K562 (cell line): ENCODE results near the gene SIRPB1.
"Not testable (repeated sequence)": the region's sequence is repeated elsewhere in the genome, so short reads cannot be mapped to it uniquely, and the experiment has no call there.

Source experiments
- CBX2 ChIP-seq: fragments of 200-600 bp; sonication (generic); IDR thresholded peaks from one replicate; pipeline ENCODE4 v1.6.1; 2012; ENCODE audit warnings: mild to moderate bottlenecking, low read length, inconsistent platforms; ENCODE audit not compliant: insufficient read depth, poor library complexity, severe bottlenecking
- CEBPB ChIP-seq: fragments of 450-650 bp; IDR thresholded peaks from 2 replicates; pipeline ENCODE4 v1.6.1; 2016; ENCODE audit warnings: missing genetic modification characterization, missing compliant biosample characterization
- EGR1 ChIP-seq: fragments of 450-650 bp; conservative IDR thresholded peaks from 2 replicates; pipeline ENCODE4 v1.6.1; 2017; ENCODE audit warnings: mild to moderate bottlenecking
- HDAC2 ChIP-seq: fragments of 450-650 bp; IDR thresholded peaks from 2 replicates; pipeline ENCODE4 v1.6.1; 2016; ENCODE audit warnings: mild to moderate bottlenecking
- SRSF9 ChIP-seq: fragments of 200-400 bp; formaldehyde crosslinking; IDR thresholded peaks from 2 replicates; pipeline ENCODE4 v1.6.1; 2017; ENCODE audit warnings: low read depth, low read length, borderline replicate concordance
- ZC3H4 ChIP-seq: sonication (generic); formaldehyde crosslinking; IDR thresholded peaks from 2 replicates; pipeline ENCODE4 v1.9.0; 2021; ENCODE audit warnings: missing genetic modification reagents, borderline replicate concordance
- TF ChIP-seq, protein P1 (sequence below), 3 experiments: IDR thresholded peaks in 2 of 3; conservative IDR thresholded peaks in 1 of 3; 2 replicates each; pipeline ENCODE4 v1.5.1; 2011 to 2012; ENCODE audit warnings: low read length in 3 of 3, mild to moderate bottlenecking in 3 of 3, control low read depth in 2 of 3, improper control_type of control experiment in 1 of 3, inconsistent platforms in 1 of 3, low read depth in 1 of 3, mixed read lengths in 1 of 3, moderate library complexity in 1 of 3; ENCODE audit not compliant: insufficient read depth in 2 of 3
- TF ChIP-seq, protein P2 (sequence below), 2 experiments: fragments of 450-650 bp in 1 of 2; sonication (generic) in 1 of 2; formaldehyde crosslinking in 1 of 2; IDR thresholded peaks in 1 of 2; conservative IDR thresholded peaks in 1 of 2; 2 replicates each; pipeline versions ENCODE4 v1.6.1 to v1.8.1; 2016 to 2023; ENCODE audit warnings: mild to moderate bottlenecking in 2 of 2, moderate library complexity in 2 of 2, inconsistent platforms in 1 of 2, missing genetic modification reagents in 1 of 2
- TF ChIP-seq, protein P3 (sequence below): sonication (generic); formaldehyde crosslinking; IDR thresholded peaks from 2 replicates; pipeline ENCODE4 v1.9.0; 2022; ENCODE audit warnings: mild to moderate bottlenecking, missing genetic modification reagents
- TF ChIP-seq, protein P4 (sequence below): fragments of 450-650 bp; formaldehyde crosslinking; IDR thresholded peaks from 2 replicates; pipeline ENCODE4 v1.4.0; 2022; ENCODE audit warnings: missing genetic modification characterization

DNA sequence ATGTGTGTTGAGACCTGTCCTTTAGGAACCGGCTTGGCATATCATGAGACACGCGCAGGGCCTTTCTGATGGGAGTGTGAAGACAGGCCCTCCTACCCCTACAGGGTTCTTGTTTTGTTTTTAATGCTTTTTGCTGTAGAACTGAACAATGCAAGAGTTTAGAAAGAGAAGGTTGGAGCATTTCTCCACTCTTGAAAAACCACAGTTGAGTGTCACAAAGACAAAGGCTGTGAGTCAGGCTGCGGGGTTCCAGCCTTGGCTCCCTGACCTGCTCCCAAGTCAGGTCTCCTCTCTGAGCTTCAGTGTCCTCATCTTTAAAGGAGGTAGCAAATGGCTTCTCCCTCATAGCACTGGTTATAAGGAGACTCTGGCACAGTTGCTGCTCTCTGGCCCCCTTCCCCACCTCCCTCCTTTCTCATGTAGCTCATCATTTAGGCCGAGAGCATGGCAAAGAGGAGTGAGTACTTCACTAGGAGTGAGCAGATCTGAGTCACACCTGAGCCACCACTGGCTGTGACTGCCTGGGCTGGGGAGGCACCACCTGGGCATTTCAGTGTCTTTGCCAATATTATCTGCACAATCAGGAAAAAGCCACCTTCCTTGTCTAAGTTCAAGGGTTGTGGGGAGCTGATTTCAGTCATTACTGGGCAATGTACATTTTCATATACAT is 11.0 kb downstream of the SIRPB1 start:
- TF ChIP-seq, protein P1, sequence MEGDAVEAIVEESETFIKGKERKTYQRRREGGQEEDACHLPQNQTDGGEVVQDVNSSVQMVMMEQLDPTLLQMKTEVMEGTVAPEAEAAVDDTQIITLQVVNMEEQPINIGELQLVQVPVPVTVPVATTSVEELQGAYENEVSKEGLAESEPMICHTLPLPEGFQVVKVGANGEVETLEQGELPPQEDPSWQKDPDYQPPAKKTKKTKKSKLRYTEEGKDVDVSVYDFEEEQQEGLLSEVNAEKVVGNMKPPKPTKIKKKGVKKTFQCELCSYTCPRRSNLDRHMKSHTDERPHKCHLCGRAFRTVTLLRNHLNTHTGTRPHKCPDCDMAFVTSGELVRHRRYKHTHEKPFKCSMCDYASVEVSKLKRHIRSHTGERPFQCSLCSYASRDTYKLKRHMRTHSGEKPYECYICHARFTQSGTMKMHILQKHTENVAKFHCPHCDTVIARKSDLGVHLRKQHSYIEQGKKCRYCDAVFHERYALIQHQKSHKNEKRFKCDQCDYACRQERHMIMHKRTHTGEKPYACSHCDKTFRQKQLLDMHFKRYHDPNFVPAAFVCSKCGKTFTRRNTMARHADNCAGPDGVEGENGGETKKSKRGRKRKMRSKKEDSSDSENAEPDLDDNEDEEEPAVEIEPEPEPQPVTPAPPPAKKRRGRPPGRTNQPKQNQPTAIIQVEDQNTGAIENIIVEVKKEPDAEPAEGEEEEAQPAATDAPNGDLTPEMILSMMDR (IDR thresholded peaks at IDR 0.05 in 2 of 3, conservative IDR thresholded peaks at IDR 0.05 in 1 of 3; ENCODE audit: insufficient read depth in 2 of 3, low read depth in 1 of 3, low read length in 3 of 3), result not testable (repeated sequence)
- not testable (repeated sequence) for TF ChIP-seq ZC3H4 (CRISPR knock-in tag); CEBPB (tag); SRSF9; HDAC2; EGR1; CBX2
- TF ChIP-seq, protein P2, sequence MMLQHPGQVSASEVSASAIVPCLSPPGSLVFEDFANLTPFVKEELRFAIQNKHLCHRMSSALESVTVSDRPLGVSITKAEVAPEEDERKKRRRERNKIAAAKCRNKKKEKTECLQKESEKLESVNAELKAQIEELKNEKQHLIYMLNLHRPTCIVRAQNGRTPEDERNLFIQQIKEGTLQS (IDR thresholded peaks at IDR 0.05), result not testable (repeated sequence)
- TF ChIP-seq, protein P2 (CRISPR knock-in tag; conservative IDR thresholded peaks at IDR 0.05), result not testable (repeated sequence)
- TF ChIP-seq, protein P3, sequence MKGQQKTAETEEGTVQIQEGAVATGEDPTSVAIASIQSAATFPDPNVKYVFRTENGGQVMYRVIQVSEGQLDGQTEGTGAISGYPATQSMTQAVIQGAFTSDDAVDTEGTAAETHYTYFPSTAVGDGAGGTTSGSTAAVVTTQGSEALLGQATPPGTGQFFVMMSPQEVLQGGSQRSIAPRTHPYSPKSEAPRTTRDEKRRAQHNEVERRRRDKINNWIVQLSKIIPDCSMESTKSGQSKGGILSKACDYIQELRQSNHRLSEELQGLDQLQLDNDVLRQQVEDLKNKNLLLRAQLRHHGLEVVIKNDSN (CRISPR knock-in tag), result not testable (repeated sequence)
- TF ChIP-seq, protein P4, sequence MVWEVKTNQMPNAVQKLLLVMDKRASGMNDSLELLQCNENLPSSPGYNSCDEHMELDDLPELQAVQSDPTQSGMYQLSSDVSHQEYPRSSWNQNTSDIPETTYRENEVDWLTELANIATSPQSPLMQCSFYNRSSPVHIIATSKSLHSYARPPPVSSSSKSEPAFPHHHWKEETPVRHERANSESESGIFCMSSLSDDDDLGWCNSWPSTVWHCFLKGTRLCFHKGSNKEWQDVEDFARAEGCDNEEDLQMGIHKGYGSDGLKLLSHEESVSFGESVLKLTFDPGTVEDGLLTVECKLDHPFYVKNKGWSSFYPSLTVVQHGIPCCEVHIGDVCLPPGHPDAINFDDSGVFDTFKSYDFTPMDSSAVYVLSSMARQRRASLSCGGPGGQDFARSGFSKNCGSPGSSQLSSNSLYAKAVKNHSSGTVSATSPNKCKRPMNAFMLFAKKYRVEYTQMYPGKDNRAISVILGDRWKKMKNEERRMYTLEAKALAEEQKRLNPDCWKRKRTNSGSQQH (CRISPR knock-in tag), result not testable (repeated sequence)
